ENCODE data around the gene UNC13D. TPM values are rescaled to one million over a fixed set of nuclear protein-coding genes. Genes with fewer than 3 reads are reported as not detected.

The UNC13D gene
- total RNA-seq, 2 donors from 2014 or later = 270 to 289 TPM

Other genes with a start within 250 kb of the UNC13D start
- under 1 TPM; 0.29 to 0.36 TPM for gene SMIM5, start 211.0 kb downstream of the UNC13D start, total RNA-seq
- gene RECQL5, start 177.2 kb downstream of the UNC13D start, total RNA-seq = 10 to 100 TPM; 32.6 to 59.7 TPM
- 100 to 1,000 TPM; 129 TPM for gene SAP30BP, start 177.1 kb downstream of the UNC13D start, total RNA-seq
- under 1 TPM in 1 of 2 donors, not detected in 1; 0.90 TPM for gene ITGB4, start 122.9 kb downstream of the UNC13D start, total RNA-seq
- gene GALK1, start 79.2 kb downstream of the UNC13D start, total RNA-seq = 10 to 100 TPM; 13.7 to 31.1 TPM
- gene UNK, start 59.6 kb downstream of the UNC13D start, total RNA-seq = 10 to 100 TPM; 30.6 to 39.8 TPM
- gene WBP2, start 10.9 kb upstream of the UNC13D start, total RNA-seq = 100 to 1,000 TPM in 1 of 2 donors, 10 to 100 TPM in 1; 73.8 to 101 TPM
- gene TRIM47, start 34.2 kb upstream of the UNC13D start, total RNA-seq = 1 to 10 TPM; 1.6 to 2.1 TPM
- 10 to 100 TPM; 17.2 to 42.1 TPM for gene TRIM65, start 52.5 kb upstream of the UNC13D start, total RNA-seq
- 100 to 1,000 TPM; 117 to 174 TPM for gene MRPL38, start 60.5 kb upstream of the UNC13D start, total RNA-seq
- gene FBF1, start 96.6 kb upstream of the UNC13D start, total RNA-seq = 10 to 100 TPM; 10.2 to 34.4 TPM
- 10 to 100 TPM; 36.8 to 44.6 TPM for gene ACOX1, start 134.8 kb upstream of the UNC13D start, total RNA-seq
- 10 to 100 TPM; 16.5 to 19.1 TPM for gene TEN1, start 134.8 kb upstream of the UNC13D start, total RNA-seq
- gene CDK3, start 156.5 kb upstream of the UNC13D start, total RNA-seq = 10 to 100 TPM in 1 of 2 donors, 1 to 10 TPM in 1; 9.8 to 16.2 TPM
- under 1 TPM; 0.05 to 0.64 TPM for gene EVPL, start 182.9 kb upstream of the UNC13D start, total RNA-seq
- gene SRP68, start 228.1 kb upstream of the UNC13D start, total RNA-seq = 10 to 100 TPM; 96.2 to 98.4 TPM
- gene GALR2, start 230.4 kb upstream of the UNC13D start, total RNA-seq = under 1 TPM; 0.21 to 0.75 TPM
- gene ZACN, start 234.8 kb upstream of the UNC13D start, total RNA-seq = 1 to 10 TPM in 1 of 2 donors, under 1 TPM in 1; 0.52 to 1.4 TPM